Heart right ventricle (tissue), 16 donors: Measurements from ENCODE around the gene DENND6A. TPM values are rescaled to one million over a fixed set of nuclear protein-coding genes. Genes with fewer than 3 reads are reported as not detected.

Source experiments
- ATAC-seq, 8 donors: fragments of 200-7000 bp; cut with Tn5 transposase; one replicate each; pipeline ENCODE4 v1.9.1; 2020; ENCODE audit warnings: mild to moderate bottlenecking in 8 of 8, moderate library complexity in 8 of 8, moderate number of reproducible peaks in 1 of 8
- DNase-seq, 2 donors: peaks; one replicate each; pipeline ENCODE4 v3.0.0-alpha.2; 2020
- H3K27ac ChIP-seq, 10 donors: fragments of 200-600 bp; sonication (generic) in 2 of 10; one replicate each; pipeline versions ENCODE4 v1.5.0 to v1.8.0; 2020 to 2022; ENCODE audit warnings: mild to moderate bottlenecking in 3 of 10
- H3K27me3 ChIP-seq, 7 donors: fragments of 200-600 bp; one replicate each; pipeline ENCODE4 v1.8.0; 2021 to 2022; ENCODE audit warnings: mild to moderate bottlenecking in 2 of 7
- H3K36me3 ChIP-seq, 9 donors: fragments of 200-600 bp; sonication (generic) in 1 of 9; one replicate each; pipeline versions ENCODE4 v1.5.0 to v1.8.0; 2020 to 2022; ENCODE audit warnings: mild to moderate bottlenecking in 2 of 9
- H3K4me1 ChIP-seq, 9 donors: fragments of 200-600 bp; sonication (generic) in 1 of 9; one replicate each; pipeline versions ENCODE4 v1.5.0 to v1.8.0; 2020 to 2022; ENCODE audit warnings: mild to moderate bottlenecking in 4 of 9
- H3K4me3 ChIP-seq, 10 donors: fragments of 200-600 bp; sonication (generic) in 2 of 10; one replicate each; pipeline versions ENCODE4 v1.5.0 to v1.8.0; 2020 to 2022; ENCODE audit warnings: mild to moderate bottlenecking in 7 of 10, moderate library complexity in 2 of 10
- H3K9me3 ChIP-seq, 11 donors: fragments of 200-600 bp in 10 of 11; sonication (generic) in 2 of 11; one replicate each; pipeline versions ENCODE4 v1.5.0 to v1.8.0; 2013 to 2022; ENCODE audit warnings: mild to moderate bottlenecking in 2 of 11, control low read depth in 1 of 11, moderate library complexity in 1 of 11
- WGBS, 2 donors: extraction: QIAGEN DNeasy Blood & Tissue Kit; methylation state at CpG; one replicate each; pipeline ENCODE4 v1.1.7; 2013; ENCODE audit warnings: inconsistent platforms in 1 of 2; 5-methylcytosine and 5-hydroxymethylcytosine counted together
- intact Hi-C, 10 donors: fragments of 100-400 bp; cut with DNase I; formaldehyde crosslinking; loops; one replicate each; pipeline versions ENCODE4 v1.11.1 to v1.14.2; 2022
- polyA plus RNA-seq, 2 donors: library from polyadenylated mRNA; stranded (reverse); fragments of 200-250 nt; gene quantifications; one replicate each; pipeline ENCODE4 v1.2.3, GENCODE V29; 2013
- total RNA-seq, 10 donors: library from RNA; stranded (reverse); fragmentation: NEBNext Ultra II Directional in 3 of 10; extraction: Animal tissue kit (Norgen Biotek cat#: 25700) in 3 of 10; gene quantifications; one replicate each; pipeline versions ENCODE4 v1.2.1 to v1.2.4, GENCODE V29; 2021 to 2023
- TF ChIP-seq, protein P1 (sequence below), 9 donors: fragments of 200-600 bp; sonication (generic) in 2 of 9; IDR thresholded peaks; one replicate each; pipeline versions ENCODE4 v1.5.0 to v1.8.0; 2021 to 2022; ENCODE audit warnings: antibody characterized with exemption in 9 of 9, mild to moderate bottlenecking in 5 of 9, moderate library complexity in 1 of 9
- donor health status: Arrhythmogenic right ventricular cardiomyopathy.
- donor health status: ischemic (EF 13 %, LVEDD 7.1; RV severe dilation, severe dysfunction).
- donor health status: healthy with polysubstance abuse.
- donor health status: DM: no; HTN: yes; CAD: no.
- donor health status: DM: no; HTN: no; CAD: no.
- donor health status: ischemic (EF 25% LVEDD 6.9; RV normal size, moderate dysfunction).
- donor health status: ischemic (EF 25% LVEDD 5.7; RV mildly dilated, moderate dysfunction).
- donor health status: healthy.
- donor health status: DM: yes; HTN: yes; CAD: no.
- donor health status: Ischemic cardiomyopathy.
- donor health status: ischemic (EF 35%, LVEDD 5.7; RV mildly dilated, moderate dysfunction).
- donor health status: nonischemic (EF 11% LVEDD 7.7; RV severe dilation, severe dysfunction).
- donor health status: DM: yes; HTN: yes; CAD: no.
- donor health status: PGD.
- donor health status: ischemic (EF 29% LVEDD 5.4; RV normal size, mild dysfunction).
- donor health status: nonischemic (EF 23%, LVEDD 6.1; RV moderate dilation, normal function).

DENND6A gene
- total and polyA plus RNA-seq, 12 donors = 4.3 to 28.9 (median 18.8) TPM

DNA sequence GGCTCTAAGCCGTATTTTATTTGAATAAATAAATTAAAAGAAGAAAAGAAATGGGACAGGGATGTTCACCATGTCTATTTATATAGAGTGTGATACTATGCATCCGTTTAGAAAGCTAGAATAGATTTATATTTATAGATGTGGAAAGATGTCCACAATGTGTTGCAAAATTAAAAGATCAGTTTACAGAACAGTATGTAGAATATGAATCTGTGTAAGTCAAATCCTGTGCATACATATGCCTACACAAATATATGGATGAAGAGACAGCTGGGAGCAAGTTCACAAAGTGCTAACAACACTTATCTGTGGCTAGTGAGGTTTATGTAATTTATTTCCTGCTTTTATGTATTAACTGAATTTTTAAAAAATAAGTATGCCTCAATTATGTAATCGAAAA is 37.8 kb upstream of the DENND6A start:
- 71 to 79% methylated on average over 3 of the region's 3 CpGs for WGBS, 2 donors
- H3K4me3 ChIP-seq = no peak overlapping the region
- intact Hi-C loops = no loop called here
- no peaks in the 10 kb centered on the region for H3K27me3 ChIP-seq
- no peak for ATAC-seq
- DNase-seq = no peak
- H3K36me3 ChIP-seq = no peaks in the 10 kb centered on the region
- H3K27ac ChIP-seq = no peak overlapping the region
- TF ChIP-seq, protein P1, sequence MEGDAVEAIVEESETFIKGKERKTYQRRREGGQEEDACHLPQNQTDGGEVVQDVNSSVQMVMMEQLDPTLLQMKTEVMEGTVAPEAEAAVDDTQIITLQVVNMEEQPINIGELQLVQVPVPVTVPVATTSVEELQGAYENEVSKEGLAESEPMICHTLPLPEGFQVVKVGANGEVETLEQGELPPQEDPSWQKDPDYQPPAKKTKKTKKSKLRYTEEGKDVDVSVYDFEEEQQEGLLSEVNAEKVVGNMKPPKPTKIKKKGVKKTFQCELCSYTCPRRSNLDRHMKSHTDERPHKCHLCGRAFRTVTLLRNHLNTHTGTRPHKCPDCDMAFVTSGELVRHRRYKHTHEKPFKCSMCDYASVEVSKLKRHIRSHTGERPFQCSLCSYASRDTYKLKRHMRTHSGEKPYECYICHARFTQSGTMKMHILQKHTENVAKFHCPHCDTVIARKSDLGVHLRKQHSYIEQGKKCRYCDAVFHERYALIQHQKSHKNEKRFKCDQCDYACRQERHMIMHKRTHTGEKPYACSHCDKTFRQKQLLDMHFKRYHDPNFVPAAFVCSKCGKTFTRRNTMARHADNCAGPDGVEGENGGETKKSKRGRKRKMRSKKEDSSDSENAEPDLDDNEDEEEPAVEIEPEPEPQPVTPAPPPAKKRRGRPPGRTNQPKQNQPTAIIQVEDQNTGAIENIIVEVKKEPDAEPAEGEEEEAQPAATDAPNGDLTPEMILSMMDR (IDR thresholded peaks at IDR 0.05) = no peak
- H3K4me1 ChIP-seq = peaks cover 0 to 6% (median 0%) of the 10 kb centered on the region in 9 donors
- no peaks in the 10 kb centered on the region for H3K9me3 ChIP-seq

DNA sequence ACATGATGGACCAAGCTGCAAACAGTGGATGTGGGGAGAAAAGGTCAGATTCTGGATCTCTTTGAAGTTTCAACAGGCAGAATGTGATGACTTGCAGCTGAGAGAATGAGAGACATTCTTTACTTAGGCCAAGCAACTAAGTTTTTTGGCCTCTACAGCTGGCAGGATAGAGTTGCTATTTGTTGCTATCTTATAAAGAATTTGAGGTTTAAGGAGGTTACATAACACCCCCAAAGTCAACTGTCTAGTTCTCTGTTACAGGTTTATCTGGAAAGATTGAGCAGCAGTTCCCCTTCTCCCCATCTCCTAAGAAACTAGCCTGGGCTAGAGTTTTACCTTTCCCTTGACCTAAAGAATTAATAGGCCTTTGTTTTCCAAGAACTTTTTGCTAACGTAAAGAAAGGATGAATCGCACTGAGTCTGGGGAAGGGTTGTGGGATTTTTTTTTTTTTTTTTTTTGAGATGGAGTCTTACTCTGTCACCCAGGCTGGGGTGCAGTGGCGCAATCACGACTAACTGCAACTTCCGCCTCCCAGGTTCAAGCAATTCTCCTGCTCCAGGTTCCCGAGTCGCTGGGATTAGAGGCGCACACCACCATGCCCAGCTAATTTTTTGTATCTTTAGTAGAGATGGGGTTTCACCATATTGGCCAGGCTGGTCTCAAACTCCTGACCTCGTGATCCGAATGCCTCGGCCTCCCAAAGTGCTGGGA is 36.6 kb upstream of the DENND6A start:
- peaks cover 0 to 6% (median 0%) of the 10 kb centered on the region in 9 donors for H3K4me1 ChIP-seq
- WGBS, 2 donors = 84 to 92% methylated on average over 11 of the region's 11 CpGs
- no peak for ATAC-seq
- intact Hi-C loops = no loop called here
- no peak for DNase-seq
- no peak overlapping the region for H3K27ac ChIP-seq
- no peaks in the 10 kb centered on the region for H3K36me3 ChIP-seq
- no peaks in the 10 kb centered on the region for H3K27me3 ChIP-seq
- H3K4me3 ChIP-seq = no peak overlapping the region
- TF ChIP-seq, protein P1 (IDR thresholded peaks at IDR 0.05) = no peak
- H3K9me3 ChIP-seq = no peaks in the 10 kb centered on the region

DNA sequence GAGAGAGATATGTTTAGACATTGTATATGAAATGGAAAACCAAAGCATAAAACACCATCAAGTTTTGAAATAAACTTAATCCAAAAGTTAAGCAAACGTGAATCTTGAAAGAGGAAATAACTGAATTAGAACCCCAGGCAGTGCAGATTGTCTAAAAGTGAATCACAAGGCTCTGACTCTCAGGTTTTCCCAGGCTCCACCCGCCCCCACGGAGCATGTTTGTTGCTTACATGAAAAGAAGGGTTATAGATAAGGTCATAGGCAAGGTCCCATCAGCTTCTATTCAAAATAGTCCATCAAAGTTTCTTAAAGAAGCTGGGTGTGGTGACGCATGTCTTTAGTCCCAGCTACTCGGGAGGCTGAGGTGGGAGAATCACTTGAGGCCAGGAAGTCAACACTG is 34.2 kb upstream of the DENND6A start:
- no peaks in the 10 kb centered on the region for H3K27me3 ChIP-seq
- DNase-seq (no peak), ATAC-seq (no peak)
- no peak overlapping the region for H3K27ac ChIP-seq
- H3K9me3 ChIP-seq = no peaks in the 10 kb centered on the region
- no peaks in the 10 kb centered on the region for H3K36me3 ChIP-seq
- H3K4me3 ChIP-seq = no peak overlapping the region
- TF ChIP-seq, protein P1 (IDR thresholded peaks at IDR 0.05) = no peak
- WGBS, 2 donors = 84 to 88% methylated on average over 5 of the region's 5 CpGs
- peaks cover 0 to 6% (median 0%) of the 10 kb centered on the region in 9 donors for H3K4me1 ChIP-seq
- intact Hi-C loops = no loop called here

DNA sequence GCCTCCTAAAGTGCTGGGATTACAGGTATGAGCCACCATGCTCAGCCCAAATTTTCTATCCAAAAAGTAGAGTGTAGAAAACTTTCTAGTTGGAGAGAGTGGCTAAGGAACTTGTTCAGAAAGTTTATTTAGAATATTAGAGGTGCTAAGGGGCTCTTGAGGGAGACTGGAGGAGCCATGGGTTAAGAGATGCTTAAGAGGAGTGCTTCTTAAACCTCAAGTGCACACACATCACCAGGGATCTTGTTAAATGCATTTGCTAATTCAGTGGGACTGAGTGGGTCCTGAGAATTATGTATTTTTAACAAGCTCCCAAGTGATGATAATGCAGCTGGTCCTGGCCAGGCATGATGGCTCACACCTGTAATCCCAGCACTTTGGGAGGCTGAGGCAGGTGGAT is 33.5 kb upstream of the DENND6A start:
- TF ChIP-seq, protein P1 (IDR thresholded peaks at IDR 0.05) = no peak
- ATAC-seq (no peak), DNase-seq (no peak)
- Histone ChIP-seq H3K9me3 (no peaks in the 10 kb centered on the region), H3K4me3 (no peak overlapping the region), H3K36me3 (no peaks in the 10 kb centered on the region), H3K27me3 (no peaks in the 10 kb centered on the region), H3K27ac (no peak overlapping the region), H3K4me1 (peaks cover 0 to 6% (median 0%) of the 10 kb centered on the region in 9 donors)
- intact Hi-C loops = no loop called here
